Measurements from ENCODE around the gene TSSK2. TPM values are rescaled to one million over a fixed set of nuclear protein-coding genes. Genes with fewer than 3 reads are reported as not detected.
A peak's percentile ranks its signal among the peaks of the same experiment; 100 is the strongest.

Gene TSSK2
- total RNA-seq, 1 donor from 2014 or later: not detected

DNA sequence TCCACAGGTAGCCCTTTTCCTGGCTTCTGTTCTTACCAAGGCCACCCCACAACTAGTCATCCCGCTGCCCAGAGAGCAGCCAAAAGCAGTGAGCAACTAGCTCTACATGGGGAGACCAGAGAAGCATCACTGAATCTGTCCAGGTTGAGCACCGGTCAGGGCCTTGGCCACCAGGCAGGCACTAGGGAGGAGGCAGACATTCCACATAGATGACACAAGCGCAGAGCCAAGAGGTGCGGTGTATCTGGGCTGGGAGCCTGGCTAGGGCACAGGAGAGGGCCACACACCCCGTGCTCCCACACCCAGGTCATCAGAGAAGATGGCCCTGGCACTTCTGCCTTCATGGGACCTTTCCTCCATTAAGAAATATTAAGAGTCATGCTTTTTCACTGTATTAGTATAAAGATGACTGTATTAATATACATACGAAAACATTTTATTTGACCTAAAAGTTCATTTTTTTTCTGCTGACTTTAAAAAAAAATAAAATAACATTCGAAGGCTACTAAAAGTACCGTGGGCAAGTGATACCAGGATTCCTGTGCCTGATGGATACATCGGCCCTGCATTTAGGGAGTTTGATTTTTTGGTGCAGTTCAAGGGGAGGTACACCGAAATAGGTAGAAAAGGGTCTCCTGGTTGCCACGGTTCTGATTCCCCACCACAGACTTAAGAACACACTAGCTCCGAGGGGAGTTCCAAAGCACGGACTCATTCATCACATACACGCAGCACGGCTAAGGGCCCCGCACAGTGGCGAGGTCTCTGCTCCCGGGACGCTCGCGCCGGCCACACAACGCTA, 10.1 kb upstream of the TSSK2 start:
- peak overlapping the region; percentile 95 for H3K4me3 ChIP-seq (ENCODE audit: low read depth, low read length)
- TF ChIP-seq, protein P1, sequence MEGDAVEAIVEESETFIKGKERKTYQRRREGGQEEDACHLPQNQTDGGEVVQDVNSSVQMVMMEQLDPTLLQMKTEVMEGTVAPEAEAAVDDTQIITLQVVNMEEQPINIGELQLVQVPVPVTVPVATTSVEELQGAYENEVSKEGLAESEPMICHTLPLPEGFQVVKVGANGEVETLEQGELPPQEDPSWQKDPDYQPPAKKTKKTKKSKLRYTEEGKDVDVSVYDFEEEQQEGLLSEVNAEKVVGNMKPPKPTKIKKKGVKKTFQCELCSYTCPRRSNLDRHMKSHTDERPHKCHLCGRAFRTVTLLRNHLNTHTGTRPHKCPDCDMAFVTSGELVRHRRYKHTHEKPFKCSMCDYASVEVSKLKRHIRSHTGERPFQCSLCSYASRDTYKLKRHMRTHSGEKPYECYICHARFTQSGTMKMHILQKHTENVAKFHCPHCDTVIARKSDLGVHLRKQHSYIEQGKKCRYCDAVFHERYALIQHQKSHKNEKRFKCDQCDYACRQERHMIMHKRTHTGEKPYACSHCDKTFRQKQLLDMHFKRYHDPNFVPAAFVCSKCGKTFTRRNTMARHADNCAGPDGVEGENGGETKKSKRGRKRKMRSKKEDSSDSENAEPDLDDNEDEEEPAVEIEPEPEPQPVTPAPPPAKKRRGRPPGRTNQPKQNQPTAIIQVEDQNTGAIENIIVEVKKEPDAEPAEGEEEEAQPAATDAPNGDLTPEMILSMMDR (IDR thresholded peaks at IDR 0.05; ENCODE audit: insufficient read depth, low read length, poor library complexity, severe bottlenecking): no peak
- H3K36me3 ChIP-seq (ENCODE audit: control insufficient read depth, insufficient read depth, low read length): peaks cover 1% of the 10 kb centered on the region
- no peaks in the 10 kb centered on the region for H3K27me3 ChIP-seq (ENCODE audit: control insufficient read depth, insufficient read depth, low read length)
- DNase-seq (ENCODE audit: low read depth): no peak

- H3K27me3 ChIP-seq (ENCODE audit: control insufficient read depth, insufficient read depth, low read length): no peaks in the 10 kb centered on the region
- peak overlapping the region; percentile 95 for H3K4me3 ChIP-seq (ENCODE audit: low read depth, low read length)
- TF ChIP-seq, protein P1 (IDR thresholded peaks at IDR 0.05; ENCODE audit: insufficient read depth, low read length, poor library complexity, severe bottlenecking): no peak
- peaks cover 1% of the 10 kb centered on the region for H3K36me3 ChIP-seq (ENCODE audit: control insufficient read depth, insufficient read depth, low read length)
- DNase-seq (ENCODE audit: low read depth): no peak
Measured at GRCh38 chr22:19121631-19122142, 9.4 kb upstream of the TSSK2 start.

- no peaks in the 10 kb centered on the region for H3K27me3 ChIP-seq (ENCODE audit: control insufficient read depth, insufficient read depth, low read length)
Measured at GRCh38 chr22:19122143-19122751, 8.9 kb upstream of the TSSK2 start, which contains the start of gene DGCR2. Gene DGCR2, minus strand, starts transcription at chr22:19122412. Its CDS starts 206 bp downstream, at chr22:19122206.

GRCh38 chr22:19122752-19123492, 8.2 kb upstream of the TSSK2 start:
- peaks cover 1% of the 10 kb centered on the region for H3K36me3 ChIP-seq (ENCODE audit: control insufficient read depth, insufficient read depth, low read length)
- H3K27me3 ChIP-seq (ENCODE audit: control insufficient read depth, insufficient read depth, low read length): no peaks in the 10 kb centered on the region
- DNase-seq (ENCODE audit: low read depth): no peak
- H3K4me3 ChIP-seq (ENCODE audit: low read depth, low read length): peak overlapping the region; percentile 53
- TF ChIP-seq, protein P1 (IDR thresholded peaks at IDR 0.05; ENCODE audit: insufficient read depth, low read length, poor library complexity, severe bottlenecking): no peak

More at GRCh38 chr22:19122143-19122751, 8.9 kb upstream of the TSSK2 start, which contains the start of gene DGCR2:
- peaks cover 1% of the 10 kb centered on the region for H3K36me3 ChIP-seq (ENCODE audit: control insufficient read depth, insufficient read depth, low read length)
- TF ChIP-seq, protein P1 (IDR thresholded peaks at IDR 0.05; ENCODE audit: insufficient read depth, low read length, poor library complexity, severe bottlenecking): no peak
- peak within 1 kb of the TSS; percentile 95 for H3K4me3 ChIP-seq (ENCODE audit: low read depth, low read length)
- peak; percentile 59 for DNase-seq (ENCODE audit: low read depth)

- Histone ChIP-seq H3K27me3 (ENCODE audit: control insufficient read depth, insufficient read depth, low read length) (no peaks in the 10 kb centered on the region), H3K36me3 (ENCODE audit: control insufficient read depth, insufficient read depth, low read length) (no peaks in the 10 kb centered on the region), H3K4me3 (ENCODE audit: low read depth, low read length) (no peak overlapping the region)
- no peak for DNase-seq (ENCODE audit: low read depth)
- TF ChIP-seq, protein P1 (IDR thresholded peaks at IDR 0.05; ENCODE audit: insufficient read depth, low read length, poor library complexity, severe bottlenecking): no peak
Measured at GRCh38 chr22:19123936-19124335, 7.2 kb upstream of the TSSK2 start.
